Raji (cell line): Measurements from ENCODE around the gene EIF4H.

ENCODE experiments used
- POLR2A ChIP-seq: IDR thresholded peaks from 2 replicates; pipeline ENCODE4 v1.6.1; 2011; ENCODE audit warnings: low read depth, low read length, control low read depth; ENCODE audit not compliant: insufficient read depth

EIF4H gene

DNA sequence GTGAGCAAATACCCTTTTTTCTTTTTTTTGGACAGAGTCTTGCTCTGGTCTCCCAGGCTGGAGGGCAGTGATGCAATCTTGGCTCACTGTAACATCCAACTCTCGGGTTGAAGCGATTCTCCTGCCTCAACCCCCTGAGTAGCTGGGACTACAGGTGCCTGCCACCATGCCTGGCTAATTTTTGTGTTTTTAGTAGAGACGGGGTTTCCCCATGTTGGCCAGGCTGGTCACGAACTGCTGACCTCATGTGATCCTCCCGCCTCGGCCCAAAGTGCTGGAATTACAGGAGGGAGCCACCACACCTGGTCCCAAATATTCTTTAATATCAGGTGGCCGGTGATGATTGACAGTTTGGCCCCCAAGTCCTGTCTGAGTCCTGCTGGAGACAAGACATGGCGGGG, 42.2 kb downstream of the EIF4H start:
- TF ChIP-seq POLR2A: no peak

DNA sequence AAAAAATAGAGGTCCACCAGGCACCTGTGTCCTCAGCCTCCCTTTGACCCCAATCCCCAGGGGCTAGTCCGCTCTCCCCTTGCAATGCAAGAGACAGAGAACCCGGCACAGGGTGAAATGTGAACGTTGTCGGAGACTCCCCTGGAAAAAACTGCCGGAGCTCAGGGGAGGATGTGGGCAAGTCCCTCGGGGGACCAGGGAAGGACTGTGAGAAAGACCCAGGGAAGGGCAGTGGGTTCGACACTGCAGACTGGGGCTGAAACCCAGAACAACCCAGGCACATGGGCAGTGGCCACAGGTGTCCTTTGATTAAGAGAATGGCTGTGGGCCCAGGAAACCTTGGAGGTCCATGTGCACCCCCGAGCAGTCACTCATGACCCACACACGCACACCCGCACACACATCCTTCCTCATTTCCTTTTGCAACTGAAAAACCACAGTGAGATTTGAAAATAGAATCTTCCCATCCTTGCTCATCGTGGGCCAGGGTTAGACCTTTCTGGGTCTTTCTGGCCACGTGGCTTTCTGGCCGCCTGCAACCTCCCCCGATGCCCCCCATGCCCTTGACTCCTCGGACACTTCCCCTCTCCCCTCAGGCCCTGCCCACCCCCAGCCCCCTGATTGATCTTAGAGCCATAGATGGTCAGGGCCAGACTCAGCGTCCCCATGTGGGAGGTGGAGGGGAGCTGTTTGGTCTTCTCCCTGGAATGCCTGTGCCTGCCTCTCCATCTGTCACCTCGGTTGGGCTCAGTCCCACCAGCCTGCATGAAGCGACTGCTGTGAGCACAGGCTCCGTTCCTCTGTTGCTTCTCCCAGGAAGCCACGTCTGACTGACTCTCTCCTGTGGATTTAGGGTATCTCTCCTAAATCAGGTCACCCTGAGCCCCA, 43.5 kb downstream of the EIF4H start:
- no peak for TF ChIP-seq POLR2A

GRCh38 chr7:74218343-74218698, 44.2 kb downstream of the EIF4H start:
- TF ChIP-seq POLR2A: no peak

- no peak for TF ChIP-seq POLR2A
Measured at GRCh38 chr7:74219416-74219815, 45.3 kb downstream of the EIF4H start.

- TF ChIP-seq POLR2A: no peak
Measured at GRCh38 chr7:74220229-74220628, 46.1 kb downstream of the EIF4H start.

GRCh38 chr7:74221713-74222112, 47.6 kb downstream of the EIF4H start:
- no peak for TF ChIP-seq POLR2A

DNA sequence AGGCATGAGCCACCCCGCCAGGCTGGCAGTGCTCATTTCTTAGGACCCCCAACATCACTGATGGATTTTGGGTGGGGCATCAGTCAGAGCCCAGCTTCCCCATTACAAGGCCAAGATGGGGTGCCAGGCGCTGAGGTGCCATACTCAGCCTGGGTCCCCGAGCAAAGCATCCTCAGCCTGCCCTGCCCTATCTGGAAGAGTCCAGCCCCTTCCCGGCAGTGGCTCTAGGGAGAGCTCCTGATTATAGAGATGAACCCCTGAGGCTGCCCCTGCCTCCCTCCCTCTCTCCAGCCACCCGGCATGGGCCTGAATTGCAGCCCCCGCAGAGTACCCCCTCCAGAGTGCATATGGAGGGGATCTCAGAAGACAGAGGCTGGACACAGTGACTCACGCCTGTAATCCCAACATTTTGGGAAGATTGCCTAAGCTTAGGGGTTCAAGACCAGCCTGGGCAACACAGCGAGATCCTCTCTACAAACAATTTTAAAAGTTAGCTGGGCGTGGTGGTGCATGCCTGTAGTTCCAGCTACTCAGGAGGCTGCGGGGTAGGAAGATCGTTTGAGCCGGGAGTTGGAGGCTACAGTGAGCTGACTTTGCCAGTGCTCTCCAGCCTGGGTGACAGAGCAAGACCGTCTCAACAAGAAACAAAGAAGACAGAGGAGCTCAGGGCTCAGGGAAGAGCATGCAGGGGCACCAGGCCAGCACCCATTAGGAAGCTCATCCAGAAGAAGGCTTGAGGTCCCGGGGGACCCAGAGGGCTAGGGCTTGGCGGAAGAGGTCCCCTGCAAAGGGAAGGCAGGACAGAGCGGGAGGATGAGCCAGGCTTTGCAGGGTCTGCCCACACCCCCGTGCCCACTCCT, 48.9 kb downstream of the EIF4H start:
- no peak for TF ChIP-seq POLR2A

GRCh38 chr7:74223711-74224510, 49.8 kb downstream of the EIF4H start:
- no peak for TF ChIP-seq POLR2A

DNA sequence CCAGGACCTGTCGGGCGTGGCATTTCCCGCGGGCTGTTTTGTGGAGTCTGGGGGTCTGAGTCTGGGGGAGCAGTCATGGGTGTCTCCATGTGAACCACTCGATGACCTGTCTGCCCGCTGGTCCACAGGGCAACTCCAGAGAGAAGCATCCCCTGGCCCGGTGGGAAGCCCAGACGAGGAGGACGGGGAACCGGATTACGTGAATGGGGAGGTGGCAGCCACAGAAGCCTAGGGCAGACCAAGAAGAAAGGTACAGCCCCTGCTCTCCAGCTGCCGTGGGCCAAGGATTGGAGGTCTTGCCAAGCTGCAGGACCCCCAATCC, 50.3 kb downstream of the EIF4H start:
- TF ChIP-seq POLR2A: no peak

- no peak for TF ChIP-seq POLR2A
Measured at GRCh38 chr7:74225400-74225799, 51.2 kb downstream of the EIF4H start.

DNA sequence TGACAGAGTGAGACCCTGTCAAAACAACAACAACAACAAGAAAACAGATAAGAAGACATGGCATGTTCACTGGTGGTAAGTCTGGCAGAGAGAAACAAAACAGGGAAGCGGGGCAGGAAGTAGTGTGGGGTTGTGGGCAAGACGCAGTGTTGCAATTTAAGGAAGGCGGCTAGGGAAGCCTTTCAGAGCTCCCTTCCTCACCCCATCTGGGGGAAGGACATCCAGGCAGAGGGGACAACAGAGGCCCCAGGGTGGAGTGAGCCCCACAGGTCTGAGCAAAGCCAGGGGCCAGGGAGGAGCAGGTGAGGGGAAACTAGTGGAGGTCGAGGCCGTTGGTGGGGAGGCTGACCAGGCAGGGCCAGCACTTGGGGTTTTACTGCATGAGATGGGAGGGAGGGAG, 52.5 kb downstream of the EIF4H start:
- no peak for TF ChIP-seq POLR2A

GRCh38 chr7:74228951-74229900, 55.1 kb downstream of the EIF4H start:
- no peak for TF ChIP-seq POLR2A

DNA sequence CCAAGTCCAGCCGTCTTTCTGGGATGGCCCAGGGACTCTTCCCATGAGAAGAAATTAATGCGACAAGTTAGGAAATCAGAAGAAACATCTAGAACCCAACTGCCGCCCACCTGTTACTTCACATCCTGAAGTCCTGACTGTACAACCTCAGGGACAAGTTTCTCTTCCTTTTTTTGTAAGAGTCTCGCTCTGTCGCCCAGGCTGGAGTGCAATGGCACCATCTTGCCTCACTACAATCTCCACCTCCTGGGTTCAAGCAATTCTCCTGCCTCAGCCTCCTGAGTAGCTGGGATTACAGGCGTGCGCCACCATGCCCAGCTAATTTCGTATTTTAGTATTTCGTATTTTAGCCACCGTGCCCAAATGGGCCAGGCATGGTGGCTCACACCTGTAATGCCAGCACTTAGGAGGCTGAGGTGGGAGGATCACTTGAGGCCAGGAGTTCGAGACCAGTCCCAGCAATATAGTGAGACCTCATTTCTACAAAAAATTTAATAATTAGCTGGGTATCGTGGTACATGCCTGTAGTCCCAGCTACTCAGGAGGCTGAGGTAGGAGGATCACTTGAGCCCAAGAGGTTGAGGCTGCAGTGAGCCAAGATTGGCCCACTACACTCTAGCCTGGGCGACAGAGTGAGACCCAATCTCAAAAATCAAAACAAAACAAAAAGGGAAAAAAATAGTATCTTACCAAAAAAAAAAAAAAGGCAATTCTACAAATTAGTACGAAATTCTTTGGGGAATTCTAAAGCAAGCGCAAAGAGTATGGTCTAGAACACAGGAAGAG, 56.5 kb downstream of the EIF4H start:
- no peak for TF ChIP-seq POLR2A

GRCh38 chr7:74231232-74231590, 57.1 kb downstream of the EIF4H start:
- TF ChIP-seq POLR2A: no peak
